Breast epithelium (tissue), 4 donors: ENCODE results near the gene LRGUK. TPM values are rescaled to one million over a fixed set of nuclear protein-coding genes. Genes with fewer than 3 reads are reported as not detected.

Experiments used
- DNase-seq, 2 donors: peaks; one replicate each; pipeline ENCODE4 v3.0.0-alpha.2; 2019; ENCODE audit warnings: low spot score in 2 of 2
- H3K27ac ChIP-seq, 2 donors: fragments of 200-600 bp; sonication (generic) in 1 of 2; one replicate each; pipeline ENCODE4 v1.5.1; 2016 to 2019; ENCODE audit warnings: mild to moderate bottlenecking in 1 of 2
- H3K27me3 ChIP-seq, 2 donors: fragments of 200-600 bp; sonication (generic) in 1 of 2; one replicate each; pipeline versions ENCODE4 v1.5.1 to v1.6.0; 2017 to 2019; ENCODE audit warnings: control low read depth in 1 of 2, mild to moderate bottlenecking in 1 of 2
- H3K36me3 ChIP-seq: fragments of 200-600 bp; one replicate; pipeline ENCODE4 v1.5.1; 2019
- H3K4me1 ChIP-seq, 2 donors: fragments of 200-600 bp; sonication (generic); one replicate each; pipeline ENCODE4 v1.5.1; 2016 to 2019; ENCODE audit warnings: control low read depth in 1 of 2
- H3K4me3 ChIP-seq, 3 donors: fragments of 200-600 bp; sonication (generic); 1 replicate in 2 of 3; 2 replicates in 1 of 3; pipeline ENCODE4 v1.5.1; 2016 to 2019; ENCODE audit warnings: mild to moderate bottlenecking in 3 of 3, moderate library complexity in 2 of 3
- H3K9me3 ChIP-seq, 2 donors: fragments of 200-600 bp; sonication (generic) in 1 of 2; one replicate each; pipeline ENCODE4 v1.5.1; 2016 to 2019; ENCODE audit warnings: control low read depth in 1 of 2
- POLR2A ChIP-seq: fragments of 450-650 bp; IDR thresholded peaks from one replicate; pipeline ENCODE4 v1.6.1; 2016; ENCODE audit warnings: antibody characterized with exemption, mild to moderate bottlenecking, moderate library complexity
- POLR2AphosphoS5 ChIP-seq, 3 donors: sonication (generic); formaldehyde crosslinking; IDR thresholded peaks; one replicate each; pipeline ENCODE4 v1.6.1; 2017; ENCODE audit warnings: antibody characterized with exemption in 3 of 3
- intact Hi-C: fragments of 100-400 bp; cut with DNase I; formaldehyde crosslinking; loops from one replicate; pipeline ENCODE4 v1.15.1; 2023; ENCODE audit warnings: low total_unique reads
- total RNA-seq, 3 donors: library from RNA; depleted of rRNA; stranded (reverse); fragments of >200 nt; gene quantifications; one replicate each; pipeline ENCODE4 v1.1.0, GENCODE V29; 2016
- TF ChIP-seq, protein P1 (sequence below), 3 donors: fragments of 450-650 bp; IDR thresholded peaks; one replicate each; pipeline ENCODE4 v1.5.1; 2016 to 2017; ENCODE audit warnings: antibody characterized with exemption in 3 of 3, mild to moderate bottlenecking in 3 of 3, moderate library complexity in 3 of 3

LRGUK gene
- total RNA-seq, 3 donors from 2014 or later = 0.96 to 2.6 (median 1.6) TPM

DNA sequence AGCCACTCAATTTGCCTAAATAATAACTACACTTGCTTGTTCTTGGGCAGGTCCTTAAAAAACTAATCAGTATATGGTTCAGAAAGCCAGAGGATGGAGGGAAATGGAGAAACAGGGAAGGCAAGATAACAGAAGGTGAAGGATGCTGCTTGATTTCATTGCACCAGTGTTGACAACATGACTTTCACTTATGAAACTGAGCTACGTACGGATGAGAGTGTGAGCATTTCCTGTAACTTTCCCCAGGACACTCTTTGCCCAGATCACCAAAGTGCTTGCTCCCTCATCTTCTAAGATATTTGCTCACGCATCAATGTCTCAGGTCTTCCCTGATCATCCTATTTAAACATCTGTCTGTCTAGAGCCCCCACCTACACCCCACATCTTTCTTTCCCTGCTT is 152.2 kb downstream of the LRGUK start:
- H3K4me3 ChIP-seq = no peak overlapping the region
- H3K27me3 ChIP-seq = no peaks in the 10 kb centered on the region
- TF ChIP-seq POLR2AphosphoS5 (IDR thresholded peaks at IDR 0.05) (no peak), POLR2A (no peak)
- TF ChIP-seq, protein P1, sequence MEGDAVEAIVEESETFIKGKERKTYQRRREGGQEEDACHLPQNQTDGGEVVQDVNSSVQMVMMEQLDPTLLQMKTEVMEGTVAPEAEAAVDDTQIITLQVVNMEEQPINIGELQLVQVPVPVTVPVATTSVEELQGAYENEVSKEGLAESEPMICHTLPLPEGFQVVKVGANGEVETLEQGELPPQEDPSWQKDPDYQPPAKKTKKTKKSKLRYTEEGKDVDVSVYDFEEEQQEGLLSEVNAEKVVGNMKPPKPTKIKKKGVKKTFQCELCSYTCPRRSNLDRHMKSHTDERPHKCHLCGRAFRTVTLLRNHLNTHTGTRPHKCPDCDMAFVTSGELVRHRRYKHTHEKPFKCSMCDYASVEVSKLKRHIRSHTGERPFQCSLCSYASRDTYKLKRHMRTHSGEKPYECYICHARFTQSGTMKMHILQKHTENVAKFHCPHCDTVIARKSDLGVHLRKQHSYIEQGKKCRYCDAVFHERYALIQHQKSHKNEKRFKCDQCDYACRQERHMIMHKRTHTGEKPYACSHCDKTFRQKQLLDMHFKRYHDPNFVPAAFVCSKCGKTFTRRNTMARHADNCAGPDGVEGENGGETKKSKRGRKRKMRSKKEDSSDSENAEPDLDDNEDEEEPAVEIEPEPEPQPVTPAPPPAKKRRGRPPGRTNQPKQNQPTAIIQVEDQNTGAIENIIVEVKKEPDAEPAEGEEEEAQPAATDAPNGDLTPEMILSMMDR (IDR thresholded peaks at IDR 0.05) = no peak
- H3K36me3 ChIP-seq = no peaks in the 10 kb centered on the region
- no peak for DNase-seq
- no peak overlapping the region for H3K27ac ChIP-seq
- no peaks in the 10 kb centered on the region for H3K9me3 ChIP-seq
- H3K4me1 ChIP-seq = no peaks in the 10 kb centered on the region
- intact Hi-C loops = no loop called here

DNA sequence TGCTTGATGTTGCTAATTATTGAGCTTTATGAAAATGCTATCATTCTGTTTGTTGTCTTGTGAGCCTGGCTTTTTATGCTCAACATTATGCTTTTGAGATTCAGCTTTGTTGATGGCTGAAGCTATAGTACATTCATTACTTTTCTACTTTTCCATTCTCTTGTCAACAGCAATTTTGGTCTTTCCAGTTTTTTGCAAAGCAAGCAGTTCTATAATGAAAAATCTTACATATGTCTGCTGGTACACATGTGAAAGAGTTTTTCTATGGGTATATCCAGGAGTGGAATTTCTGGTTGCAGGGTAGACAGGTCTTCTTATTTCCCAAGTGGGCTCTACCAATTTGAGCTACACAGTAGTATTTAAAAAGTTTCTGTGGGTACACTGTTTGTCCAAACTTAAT is 152.8 kb downstream of the LRGUK start:
- Histone ChIP-seq H3K36me3 (no peaks in the 10 kb centered on the region), H3K9me3 (no peaks in the 10 kb centered on the region), H3K4me1 (no peaks in the 10 kb centered on the region), H3K4me3 (no peak overlapping the region), H3K27ac (no peak overlapping the region), H3K27me3 (no peaks in the 10 kb centered on the region)
- intact Hi-C loops = no loop called here
- no peak for DNase-seq
- no peak for TF ChIP-seq POLR2AphosphoS5 (IDR thresholded peaks at IDR 0.05)
- TF ChIP-seq, protein P1 (IDR thresholded peaks at IDR 0.05) = no peak
- TF ChIP-seq POLR2A = no peak

GRCh38 chr7:134280508-134280907 is 153.4 kb downstream of the LRGUK start:
- no peaks in the 10 kb centered on the region for H3K36me3 ChIP-seq
- intact Hi-C loops = no loop called here
- no peaks in the 10 kb centered on the region for H3K9me3 ChIP-seq
- H3K4me3 ChIP-seq = no peak overlapping the region
- no peak overlapping the region for H3K27ac ChIP-seq
- no peaks in the 10 kb centered on the region for H3K4me1 ChIP-seq
- no peak for DNase-seq
- H3K27me3 ChIP-seq = no peaks in the 10 kb centered on the region
- TF ChIP-seq POLR2A (no peak), POLR2AphosphoS5 (IDR thresholded peaks at IDR 0.05) (no peak)
- TF ChIP-seq, protein P1 (IDR thresholded peaks at IDR 0.05) = no peak

- intact Hi-C loops = no loop called here
- Histone ChIP-seq H3K9me3 (no peaks in the 10 kb centered on the region), H3K27ac (no peak overlapping the region), H3K4me3 (no peak overlapping the region), H3K36me3 (no peaks in the 10 kb centered on the region), H3K4me1 (no peaks in the 10 kb centered on the region), H3K27me3 (no peaks in the 10 kb centered on the region)
- DNase-seq = no peak
- TF ChIP-seq POLR2A (no peak), POLR2AphosphoS5 (IDR thresholded peaks at IDR 0.05) (no peak)
- TF ChIP-seq, protein P1 (IDR thresholded peaks at IDR 0.05) = no peak
Observed at GRCh38 chr7:134284011-134284410, 156.9 kb downstream of the LRGUK start.

GRCh38 chr7:134284952-134285351 is 157.8 kb downstream of the LRGUK start:
- Histone ChIP-seq H3K4me1 (no peaks in the 10 kb centered on the region), H3K4me3 (no peak overlapping the region), H3K36me3 (no peaks in the 10 kb centered on the region), H3K27ac (no peak overlapping the region), H3K9me3 (no peaks in the 10 kb centered on the region), H3K27me3 (no peaks in the 10 kb centered on the region)
- TF ChIP-seq, protein P1 (IDR thresholded peaks at IDR 0.05) = no peak
- no peak for TF ChIP-seq POLR2AphosphoS5 (IDR thresholded peaks at IDR 0.05)
- TF ChIP-seq POLR2A = no peak
- intact Hi-C loops = no loop called here
- DNase-seq = no peak
